ENCODE data around the gene SPATA9. TPM values are rescaled to one million over a fixed set of nuclear protein-coding genes. Genes with fewer than 3 reads are reported as not detected.
"Not testable (repeated sequence)": the region's sequence is repeated elsewhere in the genome, so short reads cannot be mapped to it uniquely, and the experiment has no call there.

SPATA9 gene
- total RNA-seq, 1 donor from 2014 or later = 0.13 TPM

- DNase-seq (ENCODE audit: low read depth in 2 of 2) = no peak
Observed at GRCh38 chr5:95717439-95717838, 34.6 kb upstream of the SPATA9 start.

GRCh38 chr5:95715799-95716461 is 33.1 kb upstream of the SPATA9 start:
- DNase-seq (ENCODE audit: low read depth in 2 of 2) = peak; percentile 52 to 82

- DNase-seq (ENCODE audit: low read depth in 2 of 2) = no peak
Observed at GRCh38 chr5:95713960-95714710, 31.3 kb upstream of the SPATA9 start.

- DNase-seq (ENCODE audit: low read depth in 2 of 2) = not testable (repeated sequence)
Observed at GRCh38 chr5:95713246-95713645, 30.5 kb upstream of the SPATA9 start.

- DNase-seq (ENCODE audit: low read depth in 2 of 2) = peak in 1 of 2 donors; percentile 76
Observed at GRCh38 chr5:95712347-95712958, 29.7 kb upstream of the SPATA9 start.

GRCh38 chr5:95711501-95712346 is 28.9 kb upstream of the SPATA9 start:
- no peak for DNase-seq (ENCODE audit: low read depth in 2 of 2)

GRCh38 chr5:95710651-95711500 is 28.1 kb upstream of the SPATA9 start:
- DNase-seq (ENCODE audit: low read depth in 2 of 2) = not testable (repeated sequence)

- DNase-seq (ENCODE audit: low read depth in 2 of 2) = no peak
Observed at GRCh38 chr5:95709967-95710650, 27.3 kb upstream of the SPATA9 start.

- no peak for DNase-seq (ENCODE audit: low read depth in 2 of 2)
Observed at GRCh38 chr5:95708876-95709275, 26.1 kb upstream of the SPATA9 start.

- DNase-seq (ENCODE audit: low read depth in 2 of 2) = not testable (repeated sequence)
Observed at GRCh38 chr5:95707534-95708188, 24.9 kb upstream of the SPATA9 start.

- no peak for DNase-seq (ENCODE audit: low read depth in 2 of 2)
Observed at GRCh38 chr5:95707055-95707454, 24.3 kb upstream of the SPATA9 start.

- DNase-seq (ENCODE audit: low read depth in 2 of 2) = not testable (repeated sequence)
Observed at GRCh38 chr5:95706196-95706595, 23.4 kb upstream of the SPATA9 start.

GRCh38 chr5:95704150-95704549 is 21.4 kb upstream of the SPATA9 start:
- DNase-seq (ENCODE audit: low read depth in 2 of 2) = no peak

- no peak for DNase-seq (ENCODE audit: low read depth in 2 of 2)
Observed at GRCh38 chr5:95701074-95701473, 18.3 kb upstream of the SPATA9 start.

- DNase-seq (ENCODE audit: low read depth in 2 of 2) = no peak
Observed at GRCh38 chr5:95699337-95699736, 16.5 kb upstream of the SPATA9 start.

- DNase-seq (ENCODE audit: low read depth in 2 of 2) = peak in 1 of 2 donors; percentile 1
Observed at GRCh38 chr5:95697781-95698681, 15.2 kb upstream of the SPATA9 start.

GRCh38 chr5:95690333-95690732 is 7.5 kb upstream of the SPATA9 start:
- DNase-seq (ENCODE audit: low read depth in 2 of 2) = no peak

GRCh38 chr5:95689680-95690079 is 6.9 kb upstream of the SPATA9 start:
- no peak for DNase-seq (ENCODE audit: low read depth in 2 of 2)

GRCh38 chr5:95686651-95687050 is 3.9 kb upstream of the SPATA9 start:
- no peak for DNase-seq (ENCODE audit: low read depth in 2 of 2)
